HEK293 (cell line): ENCODE measurements around the gene FNDC3A.
"Not testable (repeated sequence)": the region's sequence is repeated elsewhere in the genome, so short reads cannot be mapped to it uniquely, and the experiment has no call there.

Source experiments
- CTCF ChIA-PET: fragments of 350-600 bp; formaldehyde crosslinking; extraction: SDS; loops from one replicate; lab custom pipeline; 2021; ENCODE audit warnings: antibody characterized with exemption; lab: Yijun Ruan, JAX
- POLR2A ChIA-PET: fragments of 300-600 bp; formaldehyde crosslinking; extraction: SDS; loops from one replicate; lab custom pipeline; 2020; ENCODE audit warnings: antibody characterized with exemption, inconsistent platforms; lab: Yijun Ruan, JAX
- H3K27ac ChIP-seq: fragments of 200-500 bp; sonication (Bioruptor generic); 2 replicates; pipeline ENCODE4 v1.5.1; 2014; ENCODE audit warnings: low read depth, low read length, control low read depth, inconsistent platforms; ENCODE audit errors: extremely low read depth
- H3K36me3 ChIP-seq, 2 experiments: fragments of 200-500 bp in 1 of 2; sonication (Bioruptor generic) in 1 of 2; 1 replicate in 1 of 2; 2 replicates in 1 of 2; pipeline ENCODE4 v1.5.1; 2014 to 2017; ENCODE audit warnings: inconsistent platforms in 2 of 2, low read length in 2 of 2; ENCODE audit not compliant: control insufficient read depth in 2 of 2, insufficient read depth in 1 of 2
- H3K4me1 ChIP-seq: fragments of 200-500 bp; sonication (Bioruptor generic); 2 replicates; pipeline ENCODE4 v1.5.1; 2014; ENCODE audit warnings: mild to moderate bottlenecking, low read length, inconsistent platforms; ENCODE audit not compliant: control insufficient read depth, insufficient read depth
- H3K4me3 ChIP-seq: 2 replicates; pipeline ENCODE4 v1.5.1; 2011; ENCODE audit warnings: low read depth, mild to moderate bottlenecking, control low read depth, low read length, moderate library complexity
- H3K9me3 ChIP-seq: fragments of 200-500 bp; sonication (Bioruptor generic); 2 replicates; pipeline ENCODE4 v1.5.1; 2014; ENCODE audit warnings: low read depth, low read length, inconsistent platforms; ENCODE audit not compliant: control insufficient read depth, insufficient read depth
- EGR2 ChIP-seq: fragments of 450-650 bp; formaldehyde crosslinking; IDR thresholded peaks from 2 replicates; pipeline ENCODE4 v1.5.1; 2016; ENCODE audit warnings: low read depth, missing biosample characterization, missing genetic modification characterization
- KLF10 ChIP-seq: fragments of 450-650 bp; IDR thresholded peaks from 2 replicates; pipeline ENCODE4 v1.5.1; 2018; ENCODE audit warnings: missing biosample characterization, mild to moderate bottlenecking, missing genetic modification characterization
- KLF7 ChIP-seq: fragments of 450-650 bp; formaldehyde crosslinking; IDR thresholded peaks from 2 replicates; pipeline ENCODE4 v1.5.1; 2016; ENCODE audit warnings: missing biosample characterization, missing genetic modification characterization, borderline replicate concordance
- MYNN ChIP-seq: fragments of 450-650 bp; formaldehyde crosslinking; IDR thresholded peaks from 2 replicates; pipeline ENCODE4 v1.5.1; 2016; ENCODE audit warnings: missing biosample characterization, missing genetic modification characterization, borderline replicate concordance
- ZBTB44 ChIP-seq: fragments of 450-650 bp; IDR thresholded peaks from 2 replicates; pipeline ENCODE4 v1.5.1; 2018; ENCODE audit warnings: missing biosample characterization, mild to moderate bottlenecking, missing genetic modification characterization
- ZBTB6 ChIP-seq: fragments of 450-650 bp; formaldehyde crosslinking; IDR thresholded peaks from 2 replicates; pipeline ENCODE4 v1.5.1; 2017; ENCODE audit warnings: missing biosample characterization, missing genetic modification characterization
- ZFP41 ChIP-seq: fragments of 450-650 bp; formaldehyde crosslinking; IDR thresholded peaks from 2 replicates; pipeline ENCODE4 v1.5.1; 2016; ENCODE audit warnings: missing biosample characterization, missing genetic modification characterization, borderline replicate concordance
- ZNF19 ChIP-seq: fragments of 450-650 bp; formaldehyde crosslinking; IDR thresholded peaks from 2 replicates; pipeline ENCODE4; 2016; ENCODE audit warnings: missing biosample characterization, missing genetic modification characterization, low read depth
- ZNF23 ChIP-seq: fragments of 450-650 bp; formaldehyde crosslinking; IDR thresholded peaks from 2 replicates; pipeline ENCODE4 v1.5.1; 2016; ENCODE audit warnings: missing biosample characterization, missing genetic modification characterization, borderline replicate concordance
- ZNF292 ChIP-seq: fragments of 450-650 bp; formaldehyde crosslinking; IDR thresholded peaks from 2 replicates; pipeline ENCODE4 v1.5.1; 2016; ENCODE audit warnings: low read depth, missing biosample characterization, missing genetic modification characterization, borderline replicate concordance
- ZNF366 ChIP-seq: fragments of 450-650 bp; formaldehyde crosslinking; conservative IDR thresholded peaks from 2 replicates; pipeline ENCODE4 v1.5.1; 2016; ENCODE audit warnings: missing biosample characterization, missing genetic modification characterization
- ZNF433 ChIP-seq: fragments of 450-650 bp; formaldehyde crosslinking; IDR thresholded peaks from 2 replicates; pipeline ENCODE4 v1.5.1; 2016; ENCODE audit warnings: missing biosample characterization, missing genetic modification characterization, low read depth
- ZNF624 ChIP-seq: fragments of 450-650 bp; formaldehyde crosslinking; IDR thresholded peaks from 2 replicates; pipeline ENCODE4 v1.5.1; 2017; ENCODE audit warnings: missing biosample characterization, missing genetic modification characterization
- ZNF701 ChIP-seq: fragments of 450-650 bp; formaldehyde crosslinking; IDR thresholded peaks from 2 replicates; pipeline ENCODE4 v1.5.1; 2016; ENCODE audit warnings: missing biosample characterization, missing genetic modification characterization
- ZNF768 ChIP-seq: fragments of 450-650 bp; formaldehyde crosslinking; IDR thresholded peaks from 2 replicates; pipeline ENCODE4 v1.5.1; 2018; ENCODE audit warnings: missing biosample characterization, mild to moderate bottlenecking, missing genetic modification characterization
- ZNF777 ChIP-seq: fragments of 450-650 bp; formaldehyde crosslinking; IDR thresholded peaks from 2 replicates; pipeline ENCODE4 v1.5.1; 2017; ENCODE audit warnings: missing biosample characterization, missing genetic modification characterization, borderline replicate concordance
- ZNF843 ChIP-seq: fragments of 450-650 bp; formaldehyde crosslinking; IDR thresholded peaks from 2 replicates; pipeline ENCODE4 v1.5.1; 2016; ENCODE audit warnings: missing biosample characterization, missing genetic modification characterization
- TF ChIP-seq, protein P1 (sequence below): fragments of 450-650 bp; formaldehyde crosslinking; IDR thresholded peaks from 2 replicates; pipeline ENCODE4 v1.5.1; 2016; ENCODE audit warnings: missing biosample characterization, missing genetic modification characterization
- TF ChIP-seq, protein P2 (sequence below): fragments of 450-650 bp; formaldehyde crosslinking; IDR thresholded peaks from 2 replicates; pipeline ENCODE4 v1.5.1; 2016; ENCODE audit warnings: missing biosample characterization, missing genetic modification characterization, borderline replicate concordance
- TF ChIP-seq, protein P3 (sequence below): fragments of 450-650 bp; formaldehyde crosslinking; IDR thresholded peaks from 2 replicates; pipeline ENCODE4 v1.5.1; 2016; ENCODE audit warnings: missing biosample characterization, missing genetic modification characterization

The FNDC3A gene

DNA sequence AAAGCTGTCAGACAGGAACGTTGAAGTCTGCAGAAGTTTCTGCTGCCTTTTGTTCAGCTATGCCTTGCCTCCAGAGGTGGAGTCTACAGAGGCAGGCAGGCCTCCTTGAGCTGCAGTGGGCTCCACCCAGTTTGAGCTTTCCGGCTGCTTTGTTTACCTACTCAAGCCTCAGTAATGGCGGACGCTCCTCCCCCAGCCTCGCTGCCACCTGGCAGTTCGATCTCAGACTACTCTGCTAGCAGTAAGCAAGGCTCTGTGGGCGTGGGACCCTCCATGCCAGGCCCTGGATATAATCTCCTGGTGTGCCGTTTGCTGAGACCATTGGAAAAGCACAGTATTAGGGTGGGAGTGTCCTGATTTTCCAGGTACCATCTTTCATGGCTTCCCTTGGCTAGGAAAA is 187.4 kb downstream of the FNDC3A start:
- POLR2A ChIA-PET: not testable (repeated sequence)

GRCh38 chr13:49164712-49165111 is 189.0 kb downstream of the FNDC3A start:
- Histone ChIP-seq H3K27ac (no peak overlapping the region), H3K4me1 (no peaks in the 10 kb centered on the region), H3K9me3 (no peaks in the 10 kb centered on the region), H3K4me3 (no peak overlapping the region), H3K36me3 (peaks cover 0 to 8% of the 10 kb centered on the region in 2 experiments; a peak in 2 of 3 replicates)
- ChIA-PET CTCF (no interaction called here), POLR2A (no interaction called here)
- TF ChIP-seq KLF7 (no peak), ZBTB6 (no peak), ZNF433 (tag by site-specific recombination) (no peak), ZNF777 (tag by site-specific recombination) (no peak), ZNF292 (no peak), ZBTB44 (tag by site-specific recombination) (no peak)
- TF ChIP-seq, protein P1, sequence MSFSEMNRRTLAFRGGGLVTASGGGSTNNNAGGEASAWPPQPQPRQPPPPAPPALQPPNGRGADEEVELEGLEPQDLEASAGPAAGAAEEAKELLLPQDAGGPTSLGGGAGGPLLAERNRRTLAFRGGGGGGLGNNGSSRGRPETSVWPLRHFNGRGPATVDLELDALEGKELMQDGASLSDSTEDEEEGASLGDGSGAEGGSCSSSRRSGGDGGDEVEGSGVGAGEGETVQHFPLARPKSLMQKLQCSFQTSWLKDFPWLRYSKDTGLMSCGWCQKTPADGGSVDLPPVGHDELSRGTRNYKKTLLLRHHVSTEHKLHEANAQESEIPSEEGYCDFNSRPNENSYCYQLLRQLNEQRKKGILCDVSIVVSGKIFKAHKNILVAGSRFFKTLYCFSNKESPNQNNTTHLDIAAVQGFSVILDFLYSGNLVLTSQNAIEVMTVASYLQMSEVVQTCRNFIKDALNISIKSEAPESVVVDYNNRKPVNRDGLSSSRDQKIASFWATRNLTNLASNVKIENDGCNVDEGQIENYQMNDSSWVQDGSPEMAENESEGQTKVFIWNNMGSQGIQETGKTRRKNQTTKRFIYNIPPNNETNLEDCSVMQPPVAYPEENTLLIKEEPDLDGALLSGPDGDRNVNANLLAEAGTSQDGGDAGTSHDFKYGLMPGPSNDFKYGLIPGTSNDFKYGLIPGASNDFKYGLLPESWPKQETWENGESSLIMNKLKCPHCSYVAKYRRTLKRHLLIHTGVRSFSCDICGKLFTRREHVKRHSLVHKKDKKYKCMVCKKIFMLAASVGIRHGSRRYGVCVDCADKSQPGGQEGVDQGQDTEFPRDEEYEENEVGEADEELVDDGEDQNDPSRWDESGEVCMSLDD (tag by site-specific recombination): no peak

More for the DNA sequence above, 187.4 kb downstream of the FNDC3A start:
- CTCF ChIA-PET, H3K36me3 ChIP-seq, H3K4me3 ChIP-seq, H3K9me3 ChIP-seq, H3K4me1 ChIP-seq, H3K27ac ChIP-seq: not testable (repeated sequence)

- ChIA-PET POLR2A (no interaction called here), CTCF (no interaction called here)
- H3K4me1 ChIP-seq: no peaks in the 10 kb centered on the region
- no peak overlapping the region for H3K27ac ChIP-seq
- no peaks in the 10 kb centered on the region for H3K9me3 ChIP-seq
- no peak overlapping the region for H3K4me3 ChIP-seq
- H3K36me3 ChIP-seq: peaks cover 0 to 8% of the 10 kb centered on the region in 2 experiments; a peak in 2 of 3 replicates
- no peak for TF ChIP-seq ZNF624 (tag by site-specific recombination)
- TF ChIP-seq ZNF23 (tag by site-specific recombination): no peak
- no peak for TF ChIP-seq ZNF19
- no peak for TF ChIP-seq MYNN (tag by site-specific recombination)
- TF ChIP-seq, protein P2, sequence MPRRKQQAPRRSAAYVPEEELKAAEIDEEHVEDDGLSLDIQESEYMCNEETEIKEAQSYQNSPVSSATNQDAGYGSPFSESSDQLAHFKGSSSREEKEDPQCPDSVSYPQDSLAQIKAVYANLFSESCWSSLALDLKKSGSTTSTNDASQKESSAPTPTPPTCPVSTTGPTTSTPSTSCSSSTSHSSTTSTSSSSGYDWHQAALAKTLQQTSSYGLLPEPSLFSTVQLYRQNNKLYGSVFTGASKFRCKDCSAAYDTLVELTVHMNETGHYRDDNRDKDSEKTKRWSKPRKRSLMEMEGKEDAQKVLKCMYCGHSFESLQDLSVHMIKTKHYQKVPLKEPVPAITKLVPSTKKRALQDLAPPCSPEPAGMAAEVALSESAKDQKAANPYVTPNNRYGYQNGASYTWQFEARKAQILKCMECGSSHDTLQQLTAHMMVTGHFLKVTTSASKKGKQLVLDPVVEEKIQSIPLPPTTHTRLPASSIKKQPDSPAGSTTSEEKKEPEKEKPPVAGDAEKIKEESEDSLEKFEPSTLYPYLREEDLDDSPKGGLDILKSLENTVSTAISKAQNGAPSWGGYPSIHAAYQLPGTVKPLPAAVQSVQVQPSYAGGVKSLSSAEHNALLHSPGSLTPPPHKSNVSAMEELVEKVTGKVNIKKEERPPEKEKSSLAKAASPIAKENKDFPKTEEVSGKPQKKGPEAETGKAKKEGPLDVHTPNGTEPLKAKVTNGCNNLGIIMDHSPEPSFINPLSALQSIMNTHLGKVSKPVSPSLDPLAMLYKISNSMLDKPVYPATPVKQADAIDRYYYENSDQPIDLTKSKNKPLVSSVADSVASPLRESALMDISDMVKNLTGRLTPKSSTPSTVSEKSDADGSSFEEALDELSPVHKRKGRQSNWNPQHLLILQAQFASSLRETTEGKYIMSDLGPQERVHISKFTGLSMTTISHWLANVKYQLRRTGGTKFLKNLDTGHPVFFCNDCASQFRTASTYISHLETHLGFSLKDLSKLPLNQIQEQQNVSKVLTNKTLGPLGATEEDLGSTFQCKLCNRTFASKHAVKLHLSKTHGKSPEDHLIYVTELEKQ (tag by site-specific recombination): no peak
- TF ChIP-seq KLF10: no peak
- TF ChIP-seq ZNF768 (tag by site-specific recombination): no peak
- TF ChIP-seq ZNF366 (tag by site-specific recombination): no peak
- TF ChIP-seq ZFP41 (tag by site-specific recombination): no peak
- TF ChIP-seq, protein P3, sequence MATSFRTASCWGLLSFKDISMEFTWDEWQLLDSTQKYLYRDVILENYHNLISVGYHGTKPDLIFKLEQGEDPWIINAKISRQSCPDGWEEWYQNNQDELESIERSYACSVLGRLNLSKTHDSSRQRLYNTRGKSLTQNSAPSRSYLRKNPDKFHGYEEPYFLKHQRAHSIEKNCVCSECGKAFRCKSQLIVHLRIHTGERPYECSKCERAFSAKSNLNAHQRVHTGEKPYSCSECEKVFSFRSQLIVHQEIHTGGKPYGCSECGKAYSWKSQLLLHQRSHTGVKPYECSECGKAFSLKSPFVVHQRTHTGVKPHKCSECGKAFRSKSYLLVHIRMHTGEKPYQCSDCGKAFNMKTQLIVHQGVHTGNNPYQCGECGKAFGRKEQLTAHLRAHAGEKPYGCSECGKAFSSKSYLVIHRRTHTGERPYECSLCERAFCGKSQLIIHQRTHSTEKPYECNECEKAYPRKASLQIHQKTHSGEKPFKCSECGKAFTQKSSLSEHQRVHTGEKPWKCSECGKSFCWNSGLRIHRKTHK (tag by site-specific recombination): no peak
- TF ChIP-seq ZNF701 (tag by site-specific recombination): no peak
- no peak for TF ChIP-seq ZNF843 (tag by site-specific recombination)
- TF ChIP-seq EGR2 (tag by site-specific recombination): no peak
These were observed 190.4 kb downstream of the FNDC3A start for GRCh38 chr13:49165798-49166752.
